GM21360 (cell line): ENCODE measurements around the gene SYT15.
"Not testable (repeated sequence)": the region's sequence is repeated elsewhere in the genome, so short reads cannot be mapped to it uniquely, and the experiment has no call there.

ENCODE experiments used
- ATAC-seq: cut with Tn5 transposase; IDR thresholded peaks from one replicate; pipeline ENCODE4 v1.9.1; 2021; ENCODE audit warnings: mild to moderate bottlenecking, moderate library complexity; ENCODE audit not compliant: unreplicated experiment

The SYT15 gene

GRCh38 chr10:46578474-46579178, at the start of gene SYT15:
SYT15 (plus strand) TSS chr10:46579128; CDS start chr10:46579169, 41 bp downstream.
- ATAC-seq, result not testable (repeated sequence)

GRCh38 chr10:46529742-46530141, 49.2 kb upstream of the SYT15 start:
- ATAC-seq, result not testable (repeated sequence)

GRCh38 chr10:46530249-46531186, 48.4 kb upstream of the SYT15 start:
- ATAC-seq, result no peak

- ATAC-seq, result not testable (repeated sequence)
Measured at GRCh38 chr10:46532256-46532655, 46.7 kb upstream of the SYT15 start.

- ATAC-seq, result no peak
Measured at GRCh38 chr10:46534828-46535524, 44.0 kb upstream of the SYT15 start.

GRCh38 chr10:46536171-46536570, 42.8 kb upstream of the SYT15 start:
- no peak for ATAC-seq

GRCh38 chr10:46536781-46537180, 42.1 kb upstream of the SYT15 start:
- no peak for ATAC-seq

- ATAC-seq, result no peak
Measured at GRCh38 chr10:46537309-46537708, 41.6 kb upstream of the SYT15 start.

- no peak for ATAC-seq
Measured at GRCh38 chr10:46538155-46538554, 40.8 kb upstream of the SYT15 start.

GRCh38 chr10:46538717-46539426, 40.1 kb upstream of the SYT15 start:
- ATAC-seq, result no peak

- no peak for ATAC-seq
Measured at GRCh38 chr10:46539596-46540411, 39.1 kb upstream of the SYT15 start.

GRCh38 chr10:46540412-46541016, 38.4 kb upstream of the SYT15 start:
- no peak for ATAC-seq

GRCh38 chr10:46541017-46541661, 37.8 kb upstream of the SYT15 start:
- no peak for ATAC-seq

GRCh38 chr10:46541735-46542566, 37.0 kb upstream of the SYT15 start:
- no peak for ATAC-seq

GRCh38 chr10:46542567-46543465, 36.1 kb upstream of the SYT15 start:
- ATAC-seq, result no peak

GRCh38 chr10:46543466-46544377, 35.2 kb upstream of the SYT15 start:
- no peak for ATAC-seq
